ENCODE measurements around the gene PPP2R5C.

PPP2R5C gene

GRCh38 chr14:101757064-101757838 lies 4.3 kb upstream of the PPP2R5C start:
- in situ Hi-C loops (cut with HindIII; ENCODE audit: low sequenced_read_pairs): no loop called here
- DNase-seq (ENCODE audit: low read depth, low spot score): no peak
- no peak overlapping the region for H3K4me3 ChIP-seq (ENCODE audit: low read depth, low read length)
- TF ChIP-seq CTCF (IDR thresholded peaks at IDR 0.05; ENCODE audit: low read depth, low read length): no peak

- in situ Hi-C loops (cut with HindIII; ENCODE audit: low sequenced_read_pairs): no loop called here
- DNase-seq (ENCODE audit: low read depth, low spot score): no peak
- TF ChIP-seq CTCF (IDR thresholded peaks at IDR 0.05; ENCODE audit: low read depth, low read length): no peak
- H3K4me3 ChIP-seq (ENCODE audit: low read depth, low read length): no peak overlapping the region
These were observed 3.7 kb upstream of the PPP2R5C start for GRCh38 chr14:101757839-101758211.

- in situ Hi-C loops (cut with HindIII; ENCODE audit: low sequenced_read_pairs): no loop called here
- DNase-seq (ENCODE audit: low read depth, low spot score): no peak
- H3K4me3 ChIP-seq (ENCODE audit: low read depth, low read length): no peak overlapping the region
- no peak for TF ChIP-seq CTCF (IDR thresholded peaks at IDR 0.05; ENCODE audit: low read depth, low read length)
These were observed 2.5 kb upstream of the PPP2R5C start for GRCh38 chr14:101758913-101759593.

GRCh38 chr14:101760138-101761011 lies 1.1 kb upstream of the PPP2R5C start:
- peak; percentile 99 for DNase-seq (ENCODE audit: low read depth, low spot score)
- TF ChIP-seq CTCF (IDR thresholded peaks at IDR 0.05; ENCODE audit: low read depth, low read length): no peak
- peak overlapping the region; percentile 81 for H3K4me3 ChIP-seq (ENCODE audit: low read depth, low read length)
- in situ Hi-C loops (cut with HindIII; ENCODE audit: low sequenced_read_pairs): no loop called here

- TF ChIP-seq CTCF (IDR thresholded peaks at IDR 0.05; ENCODE audit: low read depth, low read length): no peak
- H3K4me3 ChIP-seq (ENCODE audit: low read depth, low read length): peak overlapping the region; percentile 71
- DNase-seq (ENCODE audit: low read depth, low spot score): no peak
- in situ Hi-C loops (cut with HindIII; ENCODE audit: low sequenced_read_pairs): no loop called here
These were observed 496 bp downstream of the PPP2R5C start for GRCh38 chr14:101761881-101762529.

- DNase-seq (ENCODE audit: low read depth, low spot score): no peak
- TF ChIP-seq CTCF (IDR thresholded peaks at IDR 0.05; ENCODE audit: low read depth, low read length): no peak
- H3K4me3 ChIP-seq (ENCODE audit: low read depth, low read length): peak overlapping the region; percentile 71
- in situ Hi-C loops (cut with HindIII; ENCODE audit: low sequenced_read_pairs): no loop called here
These were observed 1.1 kb downstream of the PPP2R5C start for GRCh38 chr14:101762530-101763101.
